GM20431 (cell line): ENCODE results near the gene AUTS2.

Experiments used
- in situ Hi-C: fragments of 300-500 bp; cut with MseI, MboI; formaldehyde crosslinking; loops from one replicate; pipeline ENCODE4 v1.15.0; 2020; ENCODE audit warnings: low sequenced_read_pairs; ENCODE audit not compliant: unreplicated experiment

Gene AUTS2

GRCh38 chr7:69652947-69653701 lies 54.8 kb downstream of the AUTS2 start:
- in situ Hi-C loops: no loop called here

DNA sequence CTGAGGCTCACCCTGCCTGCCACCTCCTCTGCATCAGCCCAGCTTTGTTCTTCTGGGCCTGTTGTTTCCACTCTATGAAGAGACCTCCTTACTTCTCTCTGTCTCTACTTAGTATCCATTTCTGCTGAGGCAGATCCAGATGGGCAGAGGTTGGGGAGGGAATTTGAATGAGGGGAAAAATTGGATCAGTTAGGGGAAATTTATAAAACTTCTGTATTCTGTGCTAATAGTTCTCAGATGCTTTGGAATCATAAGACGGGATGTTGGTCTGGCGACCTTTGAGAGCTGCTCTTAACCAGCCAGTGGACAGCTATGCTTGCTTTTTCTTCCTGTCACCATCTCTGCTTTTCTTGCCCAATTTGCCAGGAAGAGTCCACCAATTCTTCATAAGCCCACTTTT lies 55.5 kb downstream of the AUTS2 start:
- in situ Hi-C loops: no loop called here

- in situ Hi-C loops: no loop called here
These were observed 56.1 kb downstream of the AUTS2 start for GRCh38 chr7:69654381-69654780.

DNA sequence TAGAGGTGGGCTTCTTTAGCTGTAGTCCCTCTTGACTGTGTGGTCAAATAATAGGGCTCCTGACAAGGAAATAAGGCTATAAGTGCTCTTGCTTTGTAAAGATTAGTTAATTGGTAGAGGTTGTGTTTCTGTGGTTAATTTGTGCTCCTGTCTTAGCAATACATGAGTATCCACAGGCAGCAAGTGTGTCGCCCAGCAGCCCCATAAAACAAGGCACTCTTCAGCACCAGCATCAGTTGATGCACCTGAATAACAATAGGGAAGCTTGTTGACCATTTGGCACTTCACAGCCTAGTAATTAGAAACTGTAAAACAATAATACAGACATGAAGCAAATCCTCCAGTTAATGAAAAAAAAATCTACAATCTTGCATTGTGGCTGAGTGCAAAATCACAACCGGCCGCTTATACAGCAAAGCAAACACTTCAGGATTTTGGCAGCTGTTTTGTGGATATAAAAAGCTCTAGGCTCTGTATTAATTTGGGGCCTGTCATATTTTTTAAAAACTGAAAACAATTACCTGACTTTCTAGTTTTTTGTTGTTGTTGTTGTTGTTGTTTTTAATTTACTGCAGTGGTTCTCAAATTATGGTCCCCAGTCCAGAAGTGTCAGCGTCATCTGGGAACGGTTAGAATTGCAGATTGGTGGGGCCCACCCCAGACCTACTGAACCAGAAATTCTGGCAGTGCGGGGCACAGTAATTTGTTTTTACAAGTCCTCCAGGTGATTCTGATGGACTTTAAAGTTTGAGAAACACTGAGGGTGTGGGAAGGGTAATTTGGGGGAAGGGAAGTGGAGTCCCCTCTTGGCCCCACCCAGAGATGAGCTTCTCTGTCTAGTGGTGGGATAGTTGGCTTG lies 56.8 kb downstream of the AUTS2 start:
- in situ Hi-C loops: no loop called here

DNA sequence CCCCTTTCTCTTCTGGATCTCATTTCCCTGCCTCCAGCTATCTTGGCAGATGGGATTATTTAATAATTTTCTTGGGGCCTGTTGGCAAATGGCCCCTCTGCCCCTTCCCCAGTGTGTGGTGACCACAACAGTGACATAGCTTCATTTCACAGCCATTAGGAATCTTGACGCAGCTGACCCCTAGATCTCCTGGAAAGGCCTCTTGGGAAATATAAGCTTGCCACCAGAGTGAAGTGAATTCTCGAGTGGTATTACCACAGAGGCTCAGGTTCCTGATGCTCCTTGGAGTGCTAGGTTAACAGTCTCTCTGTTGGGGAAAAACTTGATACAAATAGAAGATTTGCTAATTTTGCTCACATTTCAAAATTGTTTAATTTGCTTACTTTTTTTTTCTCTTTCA lies 57.8 kb downstream of the AUTS2 start:
- in situ Hi-C loops: no loop called here

- in situ Hi-C loops: no loop called here
These were observed 58.6 kb downstream of the AUTS2 start for GRCh38 chr7:69656890-69657289.

- in situ Hi-C loops: no loop called here
These were observed 59.1 kb downstream of the AUTS2 start for GRCh38 chr7:69657331-69657730.

DNA sequence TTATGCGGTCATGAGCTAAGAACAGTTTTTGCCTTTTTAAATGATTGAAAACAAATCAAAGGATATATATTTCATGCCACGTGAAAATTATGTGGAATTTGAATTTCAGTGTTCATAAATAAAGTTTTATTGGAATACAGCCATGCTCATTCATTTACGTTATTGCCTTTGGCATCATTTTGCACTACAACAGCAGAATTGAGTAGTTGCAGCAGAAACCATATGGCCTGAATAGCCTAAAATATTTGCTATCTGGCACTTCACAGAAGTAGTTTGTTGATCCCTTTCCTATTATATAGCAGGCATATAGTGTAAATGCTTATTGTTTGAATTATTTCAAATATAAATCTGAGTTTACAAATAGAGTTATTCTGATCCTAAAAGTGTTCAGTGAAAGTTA lies 59.7 kb downstream of the AUTS2 start:
- in situ Hi-C loops: no loop called here

GRCh38 chr7:69659983-69660382 lies 61.7 kb downstream of the AUTS2 start:
- in situ Hi-C loops: no loop called here

GRCh38 chr7:69661342-69661741 lies 63.1 kb downstream of the AUTS2 start:
- in situ Hi-C loops: no loop called here

- in situ Hi-C loops: no loop called here
These were observed 65.9 kb downstream of the AUTS2 start for GRCh38 chr7:69663911-69664832.

GRCh38 chr7:69665369-69665768 lies 67.1 kb downstream of the AUTS2 start:
- in situ Hi-C loops: no loop called here

DNA sequence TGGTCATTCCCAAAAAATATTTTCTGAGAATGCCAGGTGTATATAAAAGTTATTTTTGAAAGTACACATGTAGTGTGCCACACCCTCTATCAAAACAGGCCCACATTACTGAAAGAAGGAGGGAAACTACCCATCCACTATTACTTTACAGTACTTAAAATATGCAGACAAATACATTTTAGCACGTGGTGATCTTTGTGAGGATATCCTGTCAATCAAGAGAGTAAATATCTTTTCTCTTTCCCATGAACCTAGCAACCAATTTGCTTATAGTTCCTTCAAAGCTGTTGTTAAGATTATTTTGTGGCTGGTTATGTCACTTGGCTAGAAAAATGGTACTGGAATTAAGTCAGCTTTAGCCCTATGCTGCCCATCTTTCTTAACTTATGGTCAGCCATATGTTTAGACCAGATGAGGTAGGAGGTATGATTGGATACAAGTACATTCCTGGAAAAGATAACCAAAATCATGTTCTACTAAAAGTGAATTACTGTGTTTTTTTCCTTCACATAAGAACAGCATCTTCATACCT lies 70.1 kb downstream of the AUTS2 start:
- in situ Hi-C loops: no loop called here

DNA sequence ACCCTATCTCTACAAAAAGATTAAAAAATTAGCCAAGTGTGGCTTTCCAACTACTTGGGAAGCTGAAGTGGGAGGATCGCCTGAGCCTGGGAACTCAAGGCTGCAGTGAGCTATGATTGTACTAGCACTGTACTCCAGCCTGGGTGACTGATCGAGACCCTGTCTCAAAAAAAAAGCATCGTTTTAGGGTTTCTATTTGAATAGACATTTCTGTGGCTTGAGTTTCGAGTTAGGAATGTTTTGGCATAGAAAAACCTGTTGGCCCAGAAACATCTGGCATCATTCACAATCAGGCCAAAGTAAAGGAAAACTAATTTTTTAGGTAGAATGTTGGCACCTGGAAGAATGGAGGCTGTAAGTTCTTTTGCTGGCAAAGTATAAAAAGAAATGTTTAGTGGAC lies 72.4 kb downstream of the AUTS2 start:
- in situ Hi-C loops: no loop called here

- in situ Hi-C loops: no loop called here
These were observed 74.8 kb downstream of the AUTS2 start for GRCh38 chr7:69673074-69673473.

DNA sequence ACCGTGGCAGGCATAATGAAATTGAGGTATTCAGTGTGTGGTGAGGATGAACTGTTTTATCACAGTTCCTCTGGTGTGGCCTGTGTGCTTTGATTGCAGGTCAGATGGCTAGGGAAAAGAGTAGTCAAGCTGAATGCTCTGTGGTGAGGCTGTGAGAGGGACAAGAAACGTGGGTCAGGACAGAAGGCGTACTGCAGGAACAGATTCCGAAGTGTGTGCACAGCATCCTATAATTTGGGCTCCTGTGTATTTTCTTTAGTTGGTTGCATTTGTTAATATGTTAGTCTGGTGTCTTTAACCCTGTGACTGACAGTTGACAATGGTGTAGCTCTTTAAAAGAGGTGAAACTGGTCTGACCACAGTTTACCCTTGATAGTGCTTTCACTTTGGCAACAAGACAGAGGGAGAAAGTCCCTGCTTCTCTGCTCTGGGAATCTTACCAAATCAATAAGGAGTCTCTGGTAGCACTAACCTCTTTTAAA lies 76.5 kb downstream of the AUTS2 start:
- in situ Hi-C loops: no loop called here

DNA sequence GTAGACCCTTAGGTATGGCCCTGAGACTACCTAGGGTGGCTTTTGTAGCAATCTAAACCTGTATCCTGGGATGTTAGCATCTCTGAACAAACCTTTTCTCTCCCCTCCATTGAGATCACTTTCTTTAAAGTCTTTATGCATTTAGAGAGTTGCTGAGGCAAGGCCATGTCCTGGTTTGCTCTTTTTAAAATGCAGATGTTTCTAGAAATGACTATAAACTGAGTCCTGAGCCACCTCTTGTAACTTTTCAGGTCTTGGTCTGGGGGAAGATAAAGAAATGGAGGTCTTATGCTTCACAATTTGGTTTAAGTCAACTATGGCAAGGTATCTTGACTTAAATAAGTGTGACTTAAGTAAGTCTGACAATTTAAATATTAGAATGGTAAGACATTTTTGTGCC lies 78.0 kb downstream of the AUTS2 start:
- in situ Hi-C loops: no loop called here

DNA sequence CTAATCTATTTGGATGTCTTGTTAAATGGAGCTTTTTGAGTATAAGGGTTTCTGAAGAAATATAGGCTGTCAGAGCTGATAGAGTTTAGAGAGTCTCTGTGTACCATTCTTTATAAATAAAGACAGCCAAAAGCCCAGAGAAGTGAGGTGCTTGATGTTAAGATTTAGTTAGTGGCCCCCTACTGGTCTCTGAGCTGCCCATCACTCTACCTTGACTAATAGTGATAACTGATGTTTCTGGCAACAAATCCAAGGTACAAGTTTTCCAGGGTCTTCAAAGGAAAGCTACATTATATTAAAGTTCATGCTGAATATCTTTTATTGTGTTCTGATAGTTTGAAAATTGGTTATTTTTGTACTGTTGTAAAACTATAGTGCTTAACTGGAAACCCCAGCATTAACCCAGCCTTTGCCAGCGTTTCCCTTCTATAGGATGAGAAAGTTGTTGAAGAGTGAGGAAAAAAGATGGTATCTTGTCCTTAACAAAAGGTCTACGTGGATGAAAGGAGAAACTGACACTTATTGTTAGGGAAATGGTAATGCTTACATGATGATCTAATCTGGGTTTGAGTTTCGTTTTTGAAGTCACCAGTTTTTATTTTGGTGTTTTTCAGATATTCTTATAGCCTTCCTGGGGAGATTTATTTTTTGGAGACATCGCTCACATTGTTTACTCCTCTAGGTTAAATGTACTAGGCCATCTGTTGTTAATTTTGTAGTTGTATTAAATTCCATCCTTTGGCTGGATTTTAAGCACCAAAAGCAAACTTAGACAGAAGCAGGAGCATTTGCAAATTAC lies 79.0 kb downstream of the AUTS2 start:
- in situ Hi-C loops: no loop called here

- in situ Hi-C loops: no loop called here
These were observed 79.7 kb downstream of the AUTS2 start for GRCh38 chr7:69677881-69678493.
